NCI-H1092 treated with DMSO at 0.1 percent for 48 hours (cell line): ENCODE data around the gene MICAL2.
A peak's percentile ranks its signal among the peaks of the same experiment; 100 is the strongest.

Experiments
- DNase-seq: peaks from one replicate; lab custom pipeline; 2025; lab: John Stamatoyannopoulos, UW

The MICAL2 gene

GRCh38 chr11:12287374-12288211 lies 177.2 kb downstream of the MICAL2 start:
- peak; percentile 80 for DNase-seq

- DNase-seq, result peak; percentile 91
Observed at GRCh38 chr11:12288212-12288930, 178.0 kb downstream of the MICAL2 start.

GRCh38 chr11:12288931-12289666 lies 178.7 kb downstream of the MICAL2 start:
- DNase-seq, result peak; percentile 39

- DNase-seq, result no peak
Observed at GRCh38 chr11:12289667-12290476, 179.5 kb downstream of the MICAL2 start.

GRCh38 chr11:12290477-12290922 lies 180.1 kb downstream of the MICAL2 start:
- DNase-seq, result no peak

- DNase-seq, result no peak
Observed at GRCh38 chr11:12291313-12291712, 180.9 kb downstream of the MICAL2 start.

- DNase-seq, result no peak
Observed at GRCh38 chr11:12291766-12292165, 181.4 kb downstream of the MICAL2 start.

GRCh38 chr11:12292766-12293165 lies 182.4 kb downstream of the MICAL2 start:
- no peak for DNase-seq

- DNase-seq, result no peak
Observed at GRCh38 chr11:12293486-12293885, 183.1 kb downstream of the MICAL2 start.

GRCh38 chr11:12294613-12295012 lies 184.2 kb downstream of the MICAL2 start:
- DNase-seq, result no peak

- DNase-seq, result no peak
Observed at GRCh38 chr11:12295943-12296342, 185.6 kb downstream of the MICAL2 start.

GRCh38 chr11:12298610-12299009 lies 188.2 kb downstream of the MICAL2 start:
- no peak for DNase-seq

- no peak for DNase-seq
Observed at GRCh38 chr11:12301379-12301778, 191.0 kb downstream of the MICAL2 start.

GRCh38 chr11:12303421-12304149 lies 193.2 kb downstream of the MICAL2 start:
- DNase-seq, result no peak

- no peak for DNase-seq
Observed at GRCh38 chr11:12306830-12307229, 196.4 kb downstream of the MICAL2 start.

- DNase-seq, result no peak
Observed at GRCh38 chr11:12312132-12312531, 201.7 kb downstream of the MICAL2 start.
